GM12878 (cell line): ENCODE data around the gene VIPR1. TPM values are rescaled to one million over a fixed set of nuclear protein-coding genes. Genes with fewer than 3 reads are reported as not detected.

ENCODE experiments used
- BCL3 ChIP-seq: IDR thresholded peaks from 2 replicates; pipeline ENCODE4 v1.6.1; 2011; ENCODE audit warnings: borderline replicate concordance, low read depth, mild to moderate bottlenecking, moderate library complexity, low read length; ENCODE audit not compliant: insufficient read depth, poor library complexity, severe bottlenecking
- BMI1 ChIP-seq: fragments of 450-650 bp; IDR thresholded peaks from 2 replicates; pipeline ENCODE4 v1.6.1; 2016; ENCODE audit warnings: mild to moderate bottlenecking, moderate library complexity, borderline replicate concordance
- CBFB ChIP-seq: IDR thresholded peaks from 2 replicates; pipeline ENCODE4 v1.6.1; 2016; ENCODE audit warnings: antibody characterized with exemption, low read depth
- CREB1 ChIP-seq: IDR thresholded peaks from 2 replicates; pipeline ENCODE4 v1.6.1; 2012; ENCODE audit warnings: low read depth, mild to moderate bottlenecking, inconsistent platforms
- EGR1 ChIP-seq, 2 experiments: IDR thresholded peaks; 1 replicate in 1 of 2; 2 replicates in 1 of 2; pipeline ENCODE4 v1.6.1; 2011 to 2012; ENCODE audit warnings: low read depth in 2 of 2, low read length in 2 of 2, borderline replicate concordance in 1 of 2, mild to moderate bottlenecking in 1 of 2, moderate library complexity in 1 of 2
- EZH2 ChIP-seq: IDR thresholded peaks from 2 replicates; pipeline ENCODE4 v1.6.1; 2012; ENCODE audit warnings: low read depth, mild to moderate bottlenecking, control low read depth, inconsistent platforms, low read length, borderline replicate concordance; ENCODE audit not compliant: control insufficient read depth
- HCFC1 ChIP-seq: fragments of 150-350 bp; IDR thresholded peaks from 2 replicates; pipeline ENCODE4 v1.6.1; 2014; ENCODE audit warnings: low read length
- HDAC6 ChIP-seq: fragments of 200-600 bp; sonication (generic); IDR thresholded peaks from one replicate; pipeline ENCODE4 v1.8.0; 2017; ENCODE audit warnings: antibody characterized with exemption; ENCODE audit not compliant: unreplicated experiment
- IKZF1 ChIP-seq: fragments of 450-650 bp; conservative IDR thresholded peaks from 2 replicates; pipeline ENCODE4 v1.6.1; 2017; ENCODE audit warnings: antibody characterized with exemption, mild to moderate bottlenecking
- JUNB ChIP-seq: IDR thresholded peaks from 2 replicates; pipeline ENCODE4 v1.6.1; 2016; ENCODE audit warnings: antibody characterized with exemption, mild to moderate bottlenecking
- LARP7 ChIP-seq: fragments of 450-650 bp; IDR thresholded peaks from 2 replicates; pipeline ENCODE4 v1.6.1; 2017; ENCODE audit warnings: mild to moderate bottlenecking
- MYB ChIP-seq: fragments of 150-350 bp; IDR thresholded peaks from 2 replicates; pipeline ENCODE4 v1.6.1; 2014; ENCODE audit warnings: mild to moderate bottlenecking, low read depth, low read length, borderline replicate concordance
- NFIC ChIP-seq: IDR thresholded peaks from 2 replicates; pipeline ENCODE4 v1.6.1; 2012; ENCODE audit warnings: low read depth, mild to moderate bottlenecking, inconsistent platforms, low read length, moderate library complexity
- NFYA ChIP-seq: IDR thresholded peaks from 2 replicates; pipeline ENCODE4 v1.6.1; 2011; ENCODE audit warnings: low read depth, mild to moderate bottlenecking, low read length, improper control_type of control experiment, borderline replicate concordance
- NKRF ChIP-seq: fragments of 450-650 bp; conservative IDR thresholded peaks from 2 replicates; pipeline ENCODE4 v1.6.1; 2017; ENCODE audit warnings: mild to moderate bottlenecking, moderate library complexity
- PRDM15 ChIP-seq: fragments of 450-650 bp; formaldehyde crosslinking; IDR thresholded peaks from 2 replicates; pipeline ENCODE4 v1.4.0; 2020; ENCODE audit warnings: mild to moderate bottlenecking, moderate library complexity
- RAD21 ChIP-seq: IDR thresholded peaks from 2 replicates; pipeline ENCODE4 v1.6.1; 2011; ENCODE audit warnings: mild to moderate bottlenecking, low read depth, low read length, moderate library complexity; ENCODE audit not compliant: insufficient read depth
- RBBP5 ChIP-seq: fragments of 200-600 bp; sonication (generic); conservative IDR thresholded peaks from 2 replicates; pipeline ENCODE4 v1.6.1; 2016
- RFX5 ChIP-seq: IDR thresholded peaks from 2 replicates; pipeline ENCODE4 v1.6.1; 2011; ENCODE audit warnings: low read depth, low read length, improper control_type of control experiment
- RUNX3 ChIP-seq: IDR thresholded peaks from 2 replicates; pipeline ENCODE4 v1.6.1; 2012; ENCODE audit warnings: low read length, inconsistent platforms
- SRF ChIP-seq, 2 experiments: IDR thresholded peaks; 2 replicates each; pipeline ENCODE4 v1.6.1; 2011; ENCODE audit warnings: low read depth in 2 of 2, low read length in 2 of 2, mild to moderate bottlenecking in 1 of 2, moderate library complexity in 1 of 2
- STAT1 ChIP-seq: fragments of 450-650 bp; conservative IDR thresholded peaks from 2 replicates; pipeline ENCODE4 v1.6.1; 2014; ENCODE audit warnings: antibody characterized with exemption, mild to moderate bottlenecking
- SUPT20H ChIP-seq: IDR thresholded peaks from 2 replicates; pipeline ENCODE4 v1.6.1; 2011; ENCODE audit warnings: low read depth, mild to moderate bottlenecking, low read length, moderate library complexity, borderline replicate concordance; ENCODE audit not compliant: control insufficient read depth
- TCF3 ChIP-seq: IDR thresholded peaks from 2 replicates; pipeline ENCODE4 v1.6.1; 2012; ENCODE audit warnings: low read depth, mild to moderate bottlenecking, low read length, borderline replicate concordance; ENCODE audit not compliant: insufficient read depth
- polyA plus RNA-seq, 11 experiments: library from polyadenylated mRNA; depleted of rRNA in 4 of 11; unstranded in 6 of 11; stranded (reverse) in 5 of 11; fragments of >200 nt; fragmentation: Nextera tagmentation in 4 of 11; fragmentation: Illumina TruSeq in 1 of 11; extraction: Ambion mirVana in 4 of 11; extraction: Trizol in 1 of 11; gene quantifications; 1 replicate in 1 of 11; 2 replicates in 10 of 11; pipeline versions ENCODE4 v1.2.1 to v1.2.3, GENCODE V29; 2011 to 2016; ENCODE audit warnings: inconsistent platforms in 2 of 11, missing spikeins in 2 of 11, low read depth in 1 of 11
- total RNA-seq, 4 experiments: library from RNA; depleted of rRNA in 3 of 4; stranded (reverse); fragments of >200 nt in 3 of 4; fragmentation: Illumina TruSeq in 1 of 4; extraction: Trizol in 1 of 4; gene quantifications; 2 replicates each; pipeline versions ENCODE4 v1.2.1 to v1.2.3, GENCODE V29; 2013 to 2021

VIPR1 gene
- total and polyA plus RNA-seq, 10 of the 15 experiments (the other 5 are each of a cell fraction or from before 2014, with no cell fraction given) = 0.03 to 0.28 (median 0.12) TPM; not detected in 6

- TF ChIP-seq NKRF (peak; percentile 65), NFYA (no peak), SUPT20H (no peak), PRDM15 (CRISPR knock-in tag) (no peak), EZH2 (no peak), RAD21 (peak; percentile 70), CREB1 (no peak; the same call in 1 of the 2 replicates), TCF3 (no peak), JUNB (no peak), MYB (no peak), RBBP5 (no peak), BMI1 (peak; percentile 86), RUNX3 (peak; percentile 71), HCFC1 (no peak), SRF (IDR thresholded peaks at IDR 0.05; ENCODE audit: low read depth in 2 of 2, low read length in 2 of 2) (no peak), EGR1 (IDR thresholded peaks at IDR 0.05; ENCODE audit: borderline replicate concordance in 1 of 2, low read depth in 2 of 2, low read length in 2 of 2) (peak in 1 of 2 experiments; percentile 48; a peak in 1 of 3 replicates), RFX5 (peak; percentile 34; the same call in 1 of the 2 replicates), HDAC6 (no peak), IKZF1 (peak; percentile 80), STAT1 (0 out of 2 replicates have a peak, but pooled peaks have one; percentile 34), NFIC (no peak), CBFB (peak; percentile 35; the same call in 1 of the 2 replicates), LARP7 (peak; percentile 40; the same call in 1 of the 2 replicates), BCL3 (no peak)
These were observed 79.4 kb downstream of the VIPR1 start, which contains the start of gene SEC22C (continued) for GRCh38 chr3:42581709-42582473.
